Measurements from ENCODE around the gene IFNL2.

DNA sequence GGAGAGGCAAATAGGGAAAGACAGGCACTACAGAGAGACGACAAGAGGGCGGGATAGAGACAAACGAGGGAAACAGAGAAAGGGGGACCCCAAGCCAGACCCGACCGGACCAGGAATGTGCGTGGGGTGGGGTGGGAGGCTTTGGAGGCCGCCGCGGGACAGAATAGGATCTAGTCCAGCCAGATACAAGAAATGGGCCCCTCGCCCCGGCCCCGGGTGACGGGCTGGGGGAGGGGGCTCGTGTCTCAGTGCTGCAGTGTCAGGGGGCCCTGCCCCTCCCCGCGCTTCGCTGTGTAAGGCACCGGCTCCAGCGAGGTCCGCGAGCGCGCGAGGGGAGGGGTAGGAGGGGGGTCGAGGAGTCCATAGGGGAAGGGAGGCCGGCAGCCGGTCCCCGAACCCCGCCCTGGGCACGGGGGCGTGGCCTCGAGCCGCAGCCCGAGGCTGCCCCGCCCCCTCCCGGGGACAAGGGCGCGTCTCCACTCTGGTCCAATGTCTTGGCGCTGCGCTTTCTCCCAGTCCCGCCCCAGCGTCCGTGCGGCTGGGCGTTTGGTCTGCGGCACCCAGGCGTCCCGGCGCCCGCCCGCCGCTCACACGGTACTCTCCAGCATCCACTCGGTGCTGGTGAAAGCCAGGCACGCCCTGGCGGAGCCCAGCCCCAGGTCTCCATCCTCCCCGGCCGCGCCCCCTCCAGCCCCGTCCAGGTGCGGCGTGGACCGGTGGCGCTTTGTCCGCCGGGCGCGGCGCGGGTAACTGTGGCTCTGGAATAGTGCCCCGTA, 39.0 kb downstream of the IFNL2 start:
- TF ChIP-seq JUND (IDR thresholded peaks at IDR 0.05; ENCODE audit: borderline replicate concordance, low read depth, low read length) (no peak), JUND (tag; IDR thresholded peaks at IDR 0.05; ENCODE audit: borderline replicate concordance, low read depth, low read length) (no peak), KDM4B (IDR thresholded peaks at IDR 0.05; ENCODE audit: borderline replicate concordance in 2 of 2, low read depth in 1 of 2) (no peak), POLR2A (conservative IDR thresholded peaks at IDR 0.05) (no peak), SETDB1 (IDR thresholded peaks at IDR 0.05; ENCODE audit: low read length) (no peak), TEAD4 (IDR thresholded peaks at IDR 0.05; ENCODE audit: low read length) (no peak), TEAD4 (CRISPR knock-in tag; IDR thresholded peaks at IDR 0.05; ENCODE audit: borderline replicate concordance) (no peak), KAT7 (CRISPR knock-in tag; IDR thresholded peaks at IDR 0.05; ENCODE audit: borderline replicate concordance) (no peak), ZNF311 (CRISPR knock-in tag; IDR thresholded peaks at IDR 0.05) (no peak), NONO (IDR thresholded peaks at IDR 0.05; ENCODE audit: low read depth in 2 of 2, low read length in 1 of 2) (no peak)
- TF ChIP-seq, protein P1, sequence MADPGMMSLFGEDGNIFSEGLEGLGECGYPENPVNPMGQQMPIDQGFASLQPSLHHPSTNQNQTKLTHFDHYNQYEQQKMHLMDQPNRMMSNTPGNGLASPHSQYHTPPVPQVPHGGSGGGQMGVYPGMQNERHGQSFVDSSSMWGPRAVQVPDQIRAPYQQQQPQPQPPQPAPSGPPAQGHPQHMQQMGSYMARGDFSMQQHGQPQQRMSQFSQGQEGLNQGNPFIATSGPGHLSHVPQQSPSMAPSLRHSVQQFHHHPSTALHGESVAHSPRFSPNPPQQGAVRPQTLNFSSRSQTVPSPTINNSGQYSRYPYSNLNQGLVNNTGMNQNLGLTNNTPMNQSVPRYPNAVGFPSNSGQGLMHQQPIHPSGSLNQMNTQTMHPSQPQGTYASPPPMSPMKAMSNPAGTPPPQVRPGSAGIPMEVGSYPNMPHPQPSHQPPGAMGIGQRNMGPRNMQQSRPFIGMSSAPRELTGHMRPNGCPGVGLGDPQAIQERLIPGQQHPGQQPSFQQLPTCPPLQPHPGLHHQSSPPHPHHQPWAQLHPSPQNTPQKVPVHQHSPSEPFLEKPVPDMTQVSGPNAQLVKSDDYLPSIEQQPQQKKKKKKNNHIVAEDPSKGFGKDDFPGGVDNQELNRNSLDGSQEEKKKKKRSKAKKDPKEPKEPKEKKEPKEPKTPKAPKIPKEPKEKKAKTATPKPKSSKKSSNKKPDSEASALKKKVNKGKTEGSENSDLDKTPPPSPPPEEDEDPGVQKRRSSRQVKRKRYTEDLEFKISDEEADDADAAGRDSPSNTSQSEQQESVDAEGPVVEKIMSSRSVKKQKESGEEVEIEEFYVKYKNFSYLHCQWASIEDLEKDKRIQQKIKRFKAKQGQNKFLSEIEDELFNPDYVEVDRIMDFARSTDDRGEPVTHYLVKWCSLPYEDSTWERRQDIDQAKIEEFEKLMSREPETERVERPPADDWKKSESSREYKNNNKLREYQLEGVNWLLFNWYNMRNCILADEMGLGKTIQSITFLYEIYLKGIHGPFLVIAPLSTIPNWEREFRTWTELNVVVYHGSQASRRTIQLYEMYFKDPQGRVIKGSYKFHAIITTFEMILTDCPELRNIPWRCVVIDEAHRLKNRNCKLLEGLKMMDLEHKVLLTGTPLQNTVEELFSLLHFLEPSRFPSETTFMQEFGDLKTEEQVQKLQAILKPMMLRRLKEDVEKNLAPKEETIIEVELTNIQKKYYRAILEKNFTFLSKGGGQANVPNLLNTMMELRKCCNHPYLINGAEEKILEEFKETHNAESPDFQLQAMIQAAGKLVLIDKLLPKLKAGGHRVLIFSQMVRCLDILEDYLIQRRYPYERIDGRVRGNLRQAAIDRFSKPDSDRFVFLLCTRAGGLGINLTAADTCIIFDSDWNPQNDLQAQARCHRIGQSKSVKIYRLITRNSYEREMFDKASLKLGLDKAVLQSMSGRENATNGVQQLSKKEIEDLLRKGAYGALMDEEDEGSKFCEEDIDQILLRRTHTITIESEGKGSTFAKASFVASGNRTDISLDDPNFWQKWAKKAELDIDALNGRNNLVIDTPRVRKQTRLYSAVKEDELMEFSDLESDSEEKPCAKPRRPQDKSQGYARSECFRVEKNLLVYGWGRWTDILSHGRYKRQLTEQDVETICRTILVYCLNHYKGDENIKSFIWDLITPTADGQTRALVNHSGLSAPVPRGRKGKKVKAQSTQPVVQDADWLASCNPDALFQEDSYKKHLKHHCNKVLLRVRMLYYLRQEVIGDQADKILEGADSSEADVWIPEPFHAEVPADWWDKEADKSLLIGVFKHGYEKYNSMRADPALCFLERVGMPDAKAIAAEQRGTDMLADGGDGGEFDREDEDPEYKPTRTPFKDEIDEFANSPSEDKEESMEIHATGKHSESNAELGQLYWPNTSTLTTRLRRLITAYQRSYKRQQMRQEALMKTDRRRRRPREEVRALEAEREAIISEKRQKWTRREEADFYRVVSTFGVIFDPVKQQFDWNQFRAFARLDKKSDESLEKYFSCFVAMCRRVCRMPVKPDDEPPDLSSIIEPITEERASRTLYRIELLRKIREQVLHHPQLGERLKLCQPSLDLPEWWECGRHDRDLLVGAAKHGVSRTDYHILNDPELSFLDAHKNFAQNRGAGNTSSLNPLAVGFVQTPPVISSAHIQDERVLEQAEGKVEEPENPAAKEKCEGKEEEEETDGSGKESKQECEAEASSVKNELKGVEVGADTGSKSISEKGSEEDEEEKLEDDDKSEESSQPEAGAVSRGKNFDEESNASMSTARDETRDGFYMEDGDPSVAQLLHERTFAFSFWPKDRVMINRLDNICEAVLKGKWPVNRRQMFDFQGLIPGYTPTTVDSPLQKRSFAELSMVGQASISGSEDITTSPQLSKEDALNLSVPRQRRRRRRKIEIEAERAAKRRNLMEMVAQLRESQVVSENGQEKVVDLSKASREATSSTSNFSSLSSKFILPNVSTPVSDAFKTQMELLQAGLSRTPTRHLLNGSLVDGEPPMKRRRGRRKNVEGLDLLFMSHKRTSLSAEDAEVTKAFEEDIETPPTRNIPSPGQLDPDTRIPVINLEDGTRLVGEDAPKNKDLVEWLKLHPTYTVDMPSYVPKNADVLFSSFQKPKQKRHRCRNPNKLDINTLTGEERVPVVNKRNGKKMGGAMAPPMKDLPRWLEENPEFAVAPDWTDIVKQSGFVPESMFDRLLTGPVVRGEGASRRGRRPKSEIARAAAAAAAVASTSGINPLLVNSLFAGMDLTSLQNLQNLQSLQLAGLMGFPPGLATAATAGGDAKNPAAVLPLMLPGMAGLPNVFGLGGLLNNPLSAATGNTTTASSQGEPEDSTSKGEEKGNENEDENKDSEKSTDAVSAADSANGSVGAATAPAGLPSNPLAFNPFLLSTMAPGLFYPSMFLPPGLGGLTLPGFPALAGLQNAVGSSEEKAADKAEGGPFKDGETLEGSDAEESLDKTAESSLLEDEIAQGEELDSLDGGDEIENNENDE (IDR thresholded peaks at IDR 0.05; ENCODE audit: low read depth, low read length), result no peak
- TF ChIP-seq, protein P2, sequence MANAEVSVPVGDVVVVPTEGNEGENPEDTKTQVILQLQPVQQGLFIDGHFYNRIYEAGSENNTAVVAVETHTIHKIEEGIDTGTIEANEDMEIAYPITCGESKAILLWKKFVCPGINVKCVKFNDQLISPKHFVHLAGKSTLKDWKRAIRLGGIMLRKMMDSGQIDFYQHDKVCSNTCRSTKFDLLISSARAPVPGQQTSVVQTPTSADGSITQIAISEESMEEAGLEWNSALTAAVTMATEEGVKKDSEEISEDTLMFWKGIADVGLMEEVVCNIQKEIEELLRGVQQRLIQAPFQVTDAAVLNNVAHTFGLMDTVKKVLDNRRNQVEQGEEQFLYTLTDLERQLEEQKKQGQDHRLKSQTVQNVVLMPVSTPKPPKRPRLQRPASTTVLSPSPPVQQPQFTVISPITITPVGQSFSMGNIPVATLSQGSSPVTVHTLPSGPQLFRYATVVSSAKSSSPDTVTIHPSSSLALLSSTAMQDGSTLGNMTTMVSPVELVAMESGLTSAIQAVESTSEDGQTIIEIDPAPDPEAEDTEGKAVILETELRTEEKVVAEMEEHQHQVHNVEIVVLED (CRISPR knock-in tag; IDR thresholded peaks at IDR 0.05), result no peak

Data from K562 (cell line).